ENCODE data around the gene ADARB2.

- TF ChIP-seq CTCF (tag by site-specific recombination; IDR thresholded peaks at IDR 0.05), result no peak
- no peak for TF ChIP-seq ZNF26 (tag by site-specific recombination; IDR thresholded peaks at IDR 0.05)
- no peak for TF ChIP-seq ZNF157 (tag by site-specific recombination; IDR thresholded peaks at IDR 0.05)
- no peak for TF ChIP-seq ZNF292 (tag by site-specific recombination; IDR thresholded peaks at IDR 0.05; ENCODE audit: borderline replicate concordance, low read depth)
- no peak for TF ChIP-seq ATF2 (tag by site-specific recombination; IDR thresholded peaks at IDR 0.05; ENCODE audit: low read depth)
- TF ChIP-seq ZSCAN18 (tag by site-specific recombination; IDR thresholded peaks at IDR 0.05), result no peak
- no peak for TF ChIP-seq ZXDB (tag by site-specific recombination; IDR thresholded peaks at IDR 0.05)
- no peak for TF ChIP-seq ZNF146 (tag by site-specific recombination; IDR thresholded peaks at IDR 0.05)
- TF ChIP-seq ZNF311 (tag by site-specific recombination; IDR thresholded peaks at IDR 0.05; ENCODE audit: borderline replicate concordance), result no peak
- TF ChIP-seq MEIS1 (CRISPR knock-in tag; IDR thresholded peaks at IDR 0.05; ENCODE audit: borderline replicate concordance), result no peak
- no peak for TF ChIP-seq ZNF221 (tag by site-specific recombination; IDR thresholded peaks at IDR 0.05; ENCODE audit: borderline replicate concordance)
- no peak for TF ChIP-seq ZBTB11 (tag by site-specific recombination; conservative IDR thresholded peaks at IDR 0.05; ENCODE audit: low read depth)
- TF ChIP-seq ZBTB8A (tag by site-specific recombination; IDR thresholded peaks at IDR 0.05), result no peak
- TF ChIP-seq ZNF274 (IDR thresholded peaks at IDR 0.05; ENCODE audit: low read length), result no peak
- TF ChIP-seq ZNF274 (tag by site-specific recombination; IDR thresholded peaks at IDR 0.05; ENCODE audit: borderline replicate concordance), result no peak
Measured at GRCh38 chr10:1747590-1748157, 10.3 kb upstream of the ADARB2 start.
